Breast epithelium (tissue), 4 donors: ENCODE data around the gene WWC1. TPM values are rescaled to one million over a fixed set of nuclear protein-coding genes. Genes with fewer than 3 reads are reported as not detected.

Experiments used
- DNase-seq, 2 donors: peaks; one replicate each; pipeline ENCODE4 v3.0.0-alpha.2; 2019; ENCODE audit warnings: low spot score in 2 of 2
- H3K27ac ChIP-seq, 2 donors: fragments of 200-600 bp; sonication (generic) in 1 of 2; one replicate each; pipeline ENCODE4 v1.5.1; 2016 to 2019; ENCODE audit warnings: mild to moderate bottlenecking in 1 of 2
- H3K27me3 ChIP-seq, 2 donors: fragments of 200-600 bp; sonication (generic) in 1 of 2; one replicate each; pipeline versions ENCODE4 v1.5.1 to v1.6.0; 2017 to 2019; ENCODE audit warnings: control low read depth in 1 of 2, mild to moderate bottlenecking in 1 of 2
- H3K36me3 ChIP-seq: fragments of 200-600 bp; one replicate; pipeline ENCODE4 v1.5.1; 2019
- H3K4me1 ChIP-seq, 2 donors: fragments of 200-600 bp; sonication (generic); one replicate each; pipeline ENCODE4 v1.5.1; 2016 to 2019; ENCODE audit warnings: control low read depth in 1 of 2
- H3K4me3 ChIP-seq, 3 donors: fragments of 200-600 bp; sonication (generic); 1 replicate in 2 of 3; 2 replicates in 1 of 3; pipeline ENCODE4 v1.5.1; 2016 to 2019; ENCODE audit warnings: mild to moderate bottlenecking in 3 of 3, moderate library complexity in 2 of 3
- H3K9me3 ChIP-seq, 2 donors: fragments of 200-600 bp; sonication (generic) in 1 of 2; one replicate each; pipeline ENCODE4 v1.5.1; 2016 to 2019; ENCODE audit warnings: control low read depth in 1 of 2
- CTCF ChIP-seq, 3 donors: fragments of 450-650 bp; IDR thresholded peaks; one replicate each; pipeline ENCODE4 v1.5.1; 2016 to 2017; ENCODE audit warnings: antibody characterized with exemption in 3 of 3, mild to moderate bottlenecking in 3 of 3, moderate library complexity in 3 of 3
- POLR2A ChIP-seq: fragments of 450-650 bp; IDR thresholded peaks from one replicate; pipeline ENCODE4 v1.6.1; 2016; ENCODE audit warnings: antibody characterized with exemption, mild to moderate bottlenecking, moderate library complexity
- POLR2AphosphoS5 ChIP-seq, 3 donors: sonication (generic); formaldehyde crosslinking; IDR thresholded peaks; one replicate each; pipeline ENCODE4 v1.6.1; 2017; ENCODE audit warnings: antibody characterized with exemption in 3 of 3
- intact Hi-C: fragments of 100-400 bp; cut with DNase I; formaldehyde crosslinking; loops from one replicate; pipeline ENCODE4 v1.15.1; 2023; ENCODE audit warnings: low total_unique reads
- total RNA-seq, 3 donors: library from RNA; depleted of rRNA; stranded (reverse); fragments of >200 nt; gene quantifications; one replicate each; pipeline ENCODE4 v1.1.0, GENCODE V29; 2016

The WWC1 gene
- total RNA-seq, 3 donors from 2014 or later, result 0.96 to 59.9 (median 59.6) TPM

- intact Hi-C loops, result no loop called here
- Histone ChIP-seq H3K27ac (no peak overlapping the region), H3K4me1 (peaks cover 0 to 3% of the 10 kb centered on the region in 2 donors), H3K9me3 (no peaks in the 10 kb centered on the region), H3K27me3 (no peaks in the 10 kb centered on the region), H3K36me3 (no peaks in the 10 kb centered on the region), H3K4me3 (no peak overlapping the region)
- no peak for TF ChIP-seq POLR2AphosphoS5 (IDR thresholded peaks at IDR 0.05)
- no peak for TF ChIP-seq CTCF (IDR thresholded peaks at IDR 0.05)
- no peak for TF ChIP-seq POLR2A
- DNase-seq, result no peak
Measured at GRCh38 chr5:168266016-168266415, 25.4 kb upstream of the WWC1 start.

GRCh38 chr5:168268949-168269936 is 22.2 kb upstream of the WWC1 start:
- Histone ChIP-seq H3K4me1 (peaks cover 0 to 3% of the 10 kb centered on the region in 2 donors), H3K27me3 (no peaks in the 10 kb centered on the region), H3K4me3 (peak overlapping the region; percentile 18 to 62 (median 43)), H3K9me3 (no peaks in the 10 kb centered on the region), H3K36me3 (no peaks in the 10 kb centered on the region), H3K27ac (peak overlapping the region; percentile 68)
- TF ChIP-seq CTCF (IDR thresholded peaks at IDR 0.05) (peak; percentile 82 to 96 (median 94)), POLR2A (no peak), POLR2AphosphoS5 (IDR thresholded peaks at IDR 0.05) (peak; percentile 36 to 75 (median 54))
- DNase-seq, result peak; percentile 85 to 92
- intact Hi-C loops, result no loop called here

- peaks cover 0 to 3% of the 10 kb centered on the region in 2 donors for H3K4me1 ChIP-seq
- H3K4me3 ChIP-seq, result no peak overlapping the region
- no peaks in the 10 kb centered on the region for H3K27me3 ChIP-seq
- H3K9me3 ChIP-seq, result no peaks in the 10 kb centered on the region
- intact Hi-C loops, result no loop called here
- no peak for DNase-seq
- peak overlapping the region in 1 of 2 donors; percentile 68 for H3K27ac ChIP-seq
- no peak for TF ChIP-seq POLR2AphosphoS5 (IDR thresholded peaks at IDR 0.05)
- TF ChIP-seq CTCF (IDR thresholded peaks at IDR 0.05), result no peak
- TF ChIP-seq POLR2A, result no peak
- no peaks in the 10 kb centered on the region for H3K36me3 ChIP-seq
Measured at GRCh38 chr5:168269937-168270330, 21.5 kb upstream of the WWC1 start.

- H3K9me3 ChIP-seq, result no peaks in the 10 kb centered on the region
- no peak overlapping the region for H3K4me3 ChIP-seq
- no peaks in the 10 kb centered on the region for H3K36me3 ChIP-seq
- H3K27me3 ChIP-seq, result no peaks in the 10 kb centered on the region
- H3K27ac ChIP-seq, result no peak overlapping the region
- intact Hi-C loops, result no loop called here
- TF ChIP-seq POLR2AphosphoS5 (IDR thresholded peaks at IDR 0.05) (no peak), CTCF (IDR thresholded peaks at IDR 0.05) (no peak), POLR2A (no peak)
- peaks cover 0 to 3% of the 10 kb centered on the region in 2 donors for H3K4me1 ChIP-seq
- no peak for DNase-seq
Measured at GRCh38 chr5:168270476-168270875, 21.0 kb upstream of the WWC1 start.
